Trophoblast cell (in vitro differentiated cells and primary cell): ENCODE results near the gene ATP2B3.

Experiments used
- DNase-seq, 2 donors: peaks; one replicate each; pipeline ENCODE4 v3.0.0-alpha.2; 2016
- H2AFZ ChIP-seq: 2 replicates; pipeline ENCODE4 v1.6.1; 2013; ENCODE audit warnings: low read length, moderate library complexity, mild to moderate bottlenecking; ENCODE audit not compliant: insufficient read depth, poor library complexity
- H2AK5ac ChIP-seq: 2 replicates; pipeline ENCODE4 v1.6.1; 2013; ENCODE audit warnings: mild to moderate bottlenecking, low read length
- H2BK120ac ChIP-seq: 2 replicates; pipeline ENCODE4 v1.6.1; 2013; ENCODE audit warnings: low read length, mild to moderate bottlenecking, moderate library complexity; ENCODE audit not compliant: insufficient read depth, poor library complexity
- H2BK12ac ChIP-seq: 2 replicates; pipeline ENCODE4 v1.6.1; 2013; ENCODE audit warnings: mild to moderate bottlenecking, low read length, moderate library complexity
- H2BK5ac ChIP-seq: 2 replicates; pipeline ENCODE4 v1.6.1; 2013; ENCODE audit warnings: low read length, low read depth, moderate library complexity, mild to moderate bottlenecking; ENCODE audit not compliant: poor library complexity
- H3K14ac ChIP-seq: 2 replicates; pipeline ENCODE4 v1.6.1; 2013; ENCODE audit warnings: mild to moderate bottlenecking, low read length
- H3K18ac ChIP-seq: 2 replicates; pipeline ENCODE4 v1.6.1; 2013; ENCODE audit warnings: mild to moderate bottlenecking, low read length
- H3K23ac ChIP-seq: 2 replicates; pipeline ENCODE4 v1.6.1; 2013; ENCODE audit warnings: low read length
- H3K27ac ChIP-seq: 2 replicates; pipeline ENCODE4 v1.5.1; 2013; ENCODE audit warnings: low read depth, mild to moderate bottlenecking, inconsistent platforms, low read length, moderate library complexity
- H3K27me3 ChIP-seq: 2 replicates; pipeline ENCODE4 v1.6.1; 2013; ENCODE audit warnings: inconsistent platforms, mild to moderate bottlenecking, low read length, moderate library complexity; ENCODE audit not compliant: insufficient read depth
- H3K36me3 ChIP-seq, 2 experiments: 1 replicate in 1 of 2; 2 replicates in 1 of 2; pipeline ENCODE4 v1.6.1; 2013; ENCODE audit warnings: low read length in 2 of 2, mild to moderate bottlenecking in 2 of 2, moderate library complexity in 1 of 2; ENCODE audit not compliant: insufficient read depth in 2 of 2, control insufficient read depth in 1 of 2
- H3K4ac ChIP-seq: 2 replicates; pipeline ENCODE4 v1.6.1; 2013; ENCODE audit warnings: low read depth, mild to moderate bottlenecking, low read length, moderate library complexity
- H3K4me1 ChIP-seq, 2 experiments: 1 replicate in 1 of 2; 2 replicates in 1 of 2; pipeline ENCODE4 v1.6.1; 2013; ENCODE audit warnings: low read length in 2 of 2, mild to moderate bottlenecking in 2 of 2, moderate library complexity in 1 of 2; ENCODE audit not compliant: insufficient read depth in 2 of 2, control insufficient read depth in 1 of 2
- H3K4me2 ChIP-seq: 2 replicates; pipeline ENCODE4 v1.6.1; 2013; ENCODE audit warnings: inconsistent platforms, mild to moderate bottlenecking, low read length, moderate library complexity
- H3K4me3 ChIP-seq: 2 replicates; pipeline ENCODE4 v1.5.1; 2013; ENCODE audit warnings: mild to moderate bottlenecking, low read depth, low read length, inconsistent platforms
- H3K79me1 ChIP-seq: one replicate; pipeline ENCODE4 v1.6.1; 2013; ENCODE audit warnings: low read length
- H3K79me2 ChIP-seq: 2 replicates; pipeline ENCODE4 v1.6.1; 2013; ENCODE audit warnings: low read length, mild to moderate bottlenecking; ENCODE audit not compliant: control insufficient read depth, insufficient read depth, poor library complexity
- H3K9ac ChIP-seq: 2 replicates; pipeline ENCODE4 v1.6.1; 2013; ENCODE audit warnings: mild to moderate bottlenecking, low read length
- H3K9me3 ChIP-seq: 2 replicates; pipeline ENCODE4 v1.6.1; 2013; ENCODE audit warnings: low read depth, mild to moderate bottlenecking, control low read depth, inconsistent platforms, low read length; ENCODE audit not compliant: insufficient read depth
- H4K12ac ChIP-seq: 2 replicates; pipeline ENCODE4 v1.6.1; 2013; ENCODE audit warnings: low read depth, mild to moderate bottlenecking, low read length, moderate library complexity
- H4K8ac ChIP-seq: 2 replicates; pipeline ENCODE4 v1.6.1; 2013; ENCODE audit warnings: low read depth, mild to moderate bottlenecking, low read length, moderate library complexity
- H4K91ac ChIP-seq: one replicate; pipeline ENCODE4 v1.6.1; 2013; ENCODE audit warnings: low read depth, mild to moderate bottlenecking, low read length, moderate library complexity
- WGBS: extraction: QIAGEN DNeasy Blood & Tissue Kit; methylation state at CpG from one replicate; pipeline ENCODE4 v1.1.7; 2013; ENCODE audit warnings: missing lambda C conversion rate; ENCODE audit not compliant: insufficient read length, insufficient coverage; ENCODE audit errors: extremely low coverage; 5-methylcytosine and 5-hydroxymethylcytosine counted together

The ATP2B3 gene

DNA sequence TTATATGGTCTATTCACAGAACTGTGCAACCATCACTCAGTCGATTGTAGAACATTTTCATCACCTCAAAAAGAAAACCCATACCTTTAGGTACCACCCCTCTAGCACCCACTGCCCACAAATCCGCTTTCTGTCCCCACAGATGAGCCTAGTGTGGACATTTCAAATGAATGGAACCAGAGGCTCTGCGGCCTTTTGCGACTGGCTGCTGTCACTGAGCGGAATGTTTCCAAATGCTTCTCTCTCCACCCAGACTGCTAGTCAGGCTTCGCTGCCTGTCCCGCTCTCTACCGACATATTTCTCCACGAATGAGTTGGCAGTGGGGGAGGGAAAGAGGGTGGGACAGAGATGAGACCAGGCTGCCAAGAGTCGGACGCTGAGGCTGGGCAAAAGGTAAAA is 24.4 kb upstream of the ATP2B3 start:
- no peak overlapping the region for H3K14ac ChIP-seq
- H2AFZ ChIP-seq: no peak overlapping the region
- no peak overlapping the region for H2AK5ac ChIP-seq
- no peak overlapping the region for H4K91ac ChIP-seq
- no peak overlapping the region for H3K4ac ChIP-seq
- peaks cover 5 to 8% of the 10 kb centered on the region in 2 experiments for H3K4me1 ChIP-seq
- H3K18ac ChIP-seq: no peak overlapping the region
- H3K9ac ChIP-seq: no peak overlapping the region
- no peak overlapping the region for H4K12ac ChIP-seq
- no peak overlapping the region for H4K8ac ChIP-seq
- H3K36me3 ChIP-seq: no peaks in the 10 kb centered on the region
- DNase-seq: peak in 1 of 2 donors; percentile 50
- no peak overlapping the region for H2BK120ac ChIP-seq
- H3K79me2 ChIP-seq: no peaks in the 10 kb centered on the region
- peaks cover 10% of the 10 kb centered on the region for H3K79me1 ChIP-seq
- H2BK5ac ChIP-seq: no peak overlapping the region
- H3K27me3 ChIP-seq: no peaks in the 10 kb centered on the region
- no peaks in the 10 kb centered on the region for H3K9me3 ChIP-seq
- no peak overlapping the region for H3K4me3 ChIP-seq
- no peak overlapping the region for H3K4me2 ChIP-seq
- WGBS: no CpG with 5 or more reads among the region's 11 CpGs
- H3K27ac ChIP-seq: no peak overlapping the region
- no peak overlapping the region for H2BK12ac ChIP-seq
- no peak overlapping the region for H3K23ac ChIP-seq

DNA sequence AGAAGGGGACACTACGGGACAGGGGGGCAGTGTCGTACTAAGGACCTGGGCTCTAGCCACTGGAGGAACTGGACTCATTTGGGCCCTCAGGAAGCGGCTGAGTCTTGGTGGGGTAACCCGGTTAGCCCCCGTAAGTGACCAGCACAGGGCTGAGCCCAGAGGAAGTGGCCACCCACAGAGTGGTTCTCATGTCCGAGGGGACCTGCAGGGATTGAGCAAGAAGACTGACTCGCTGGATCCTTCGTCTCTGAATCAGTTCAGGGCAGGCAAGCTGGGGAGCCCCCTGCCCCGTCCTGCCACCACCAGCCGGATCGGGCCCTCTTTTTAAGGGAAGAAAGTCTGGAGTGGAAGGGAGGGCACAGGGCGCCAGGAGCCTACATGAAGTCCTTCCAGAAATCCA is 23.4 kb upstream of the ATP2B3 start:
- Histone ChIP-seq H3K27me3 (no peaks in the 10 kb centered on the region), H2AFZ (no peak overlapping the region), H3K18ac (no peak overlapping the region), H3K79me2 (no peaks in the 10 kb centered on the region), H3K4ac (no peak overlapping the region), H3K9ac (no peak overlapping the region), H3K23ac (no peak overlapping the region), H3K27ac (no peak overlapping the region), H2BK12ac (no peak overlapping the region), H3K79me1 (peaks cover 3% of the 10 kb centered on the region), H4K12ac (no peak overlapping the region), H4K91ac (peak overlapping the region; percentile 4), H3K36me3 (no peaks in the 10 kb centered on the region), H2BK5ac (no peak overlapping the region), H3K9me3 (no peaks in the 10 kb centered on the region), H3K4me3 (no peak overlapping the region), H3K4me1 (no peaks in the 10 kb centered on the region), H3K4me2 (no peak overlapping the region), H4K8ac (peak overlapping the region; percentile 25), H2AK5ac (no peak overlapping the region), H3K14ac (no peak overlapping the region), H2BK120ac (no peak overlapping the region)
- no peak for DNase-seq
- no CpG with 5 or more reads among the region's 12 CpGs for WGBS

DNA sequence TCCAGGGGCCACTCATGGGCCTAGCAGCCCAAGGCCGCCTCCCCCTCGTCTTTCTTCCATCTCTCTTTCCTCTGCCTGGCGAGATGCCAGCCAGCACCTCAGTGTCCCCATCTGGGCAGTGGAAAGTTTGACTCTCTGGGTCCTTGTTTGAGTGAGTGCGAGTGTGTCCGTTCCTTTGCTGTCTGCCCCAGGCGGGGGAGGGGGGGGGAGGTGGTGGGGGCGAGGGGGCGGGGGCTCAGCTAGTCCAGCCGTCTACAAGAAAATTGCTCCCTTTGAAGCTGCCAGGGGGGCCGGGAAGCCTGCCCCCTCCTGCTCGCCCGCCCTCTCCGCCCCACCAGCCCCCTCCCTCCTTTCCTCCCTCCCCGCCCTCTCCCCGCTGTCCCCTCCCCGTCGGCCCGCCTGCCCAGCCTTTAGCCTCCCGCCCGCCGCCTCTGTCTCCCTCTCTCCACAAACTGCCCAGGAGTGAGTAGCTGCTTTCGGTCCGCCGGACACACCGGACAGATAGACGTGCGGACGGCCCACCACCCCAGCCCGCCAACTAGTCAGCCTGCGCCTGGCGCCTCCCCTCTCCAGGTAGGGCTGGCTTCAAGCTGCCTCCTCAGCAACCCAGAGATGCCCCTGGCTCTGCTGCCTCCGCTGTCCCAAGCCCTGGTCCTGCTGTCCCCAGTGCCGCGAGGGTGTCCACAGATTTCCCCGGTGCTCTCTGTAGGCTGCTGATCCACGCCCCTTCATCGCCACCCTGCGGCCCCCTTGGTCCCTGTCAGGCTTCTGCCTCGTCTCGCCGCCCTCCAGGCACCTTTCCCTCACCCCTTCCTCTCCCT is 22.7 kb upstream of the ATP2B3 start, which contains the start of gene BGN:
TSS of gene BGN (plus strand) at position 440 of the 821 bp plus-strand sequence. CDS start 9,652 bp downstream, outside the sequence.
- Histone ChIP-seq H3K9me3 (no peaks in the 10 kb centered on the region), H2BK120ac (peak within 1 kb of the TSS; percentile 18), H3K4me3 (no peak within 1 kb of the TSS), H4K8ac (peak within 1 kb of the TSS; percentile 25), H3K9ac (no peak within 1 kb of the TSS), H3K18ac (no peak within 1 kb of the TSS), H2BK12ac (no peak within 1 kb of the TSS), H3K79me1 (peaks cover 3% of the 10 kb centered on the region), H3K79me2 (no peaks in the 10 kb centered on the region), H3K4me2 (peak within 1 kb of the TSS; percentile 35), H2AFZ (peak within 1 kb of the TSS; percentile 33), H3K23ac (no peak within 1 kb of the TSS), H3K14ac (peak within 1 kb of the TSS; percentile 60), H3K27me3 (no peaks in the 10 kb centered on the region), H3K4ac (peak within 1 kb of the TSS; percentile 15), H2BK5ac (no peak within 1 kb of the TSS), H3K27ac (no peak within 1 kb of the TSS), H3K36me3 (no peaks in the 10 kb centered on the region), H3K4me1 (no peaks in the 10 kb centered on the region), H4K91ac (peak within 1 kb of the TSS; percentile 53), H2AK5ac (no peak within 1 kb of the TSS), H4K12ac (no peak within 1 kb of the TSS)
- no CpG with 5 or more reads among the region's 41 CpGs for WGBS
- peak; percentile 33 to 45 for DNase-seq

DNA sequence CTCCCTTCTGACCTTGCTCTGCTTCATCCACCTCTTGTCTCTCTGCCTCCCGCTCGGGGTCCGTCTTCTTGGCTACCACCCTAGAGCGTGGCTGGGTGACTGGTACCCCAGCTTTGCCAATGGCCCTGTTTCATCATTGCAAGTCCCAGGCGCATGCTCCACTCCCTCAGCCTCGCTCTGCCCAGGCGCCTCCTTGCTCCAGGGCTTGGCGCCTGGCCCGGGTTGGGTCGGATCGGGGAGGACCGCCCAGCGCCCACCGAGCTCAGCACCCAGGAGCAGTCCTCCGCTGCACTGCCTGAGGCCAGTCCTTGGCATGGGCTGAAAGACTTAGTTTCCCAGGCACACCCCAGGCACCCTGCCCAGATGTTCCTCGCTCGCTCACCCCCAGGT is 22.1 kb upstream of the ATP2B3 start:
- no peak overlapping the region for H3K9ac ChIP-seq

More for the DNA sequence above, 22.1 kb upstream of the ATP2B3 start:
- no peaks in the 10 kb centered on the region for H3K79me2 ChIP-seq
- H3K18ac ChIP-seq: no peak overlapping the region
- H2BK5ac ChIP-seq: no peak overlapping the region
- H3K14ac ChIP-seq: no peak overlapping the region
- no peaks in the 10 kb centered on the region for H3K27me3 ChIP-seq
- H3K27ac ChIP-seq: no peak overlapping the region
- no peak overlapping the region for H4K12ac ChIP-seq
- no peak overlapping the region for H2AFZ ChIP-seq
- no peak overlapping the region for H2BK120ac ChIP-seq
- H2BK12ac ChIP-seq: no peak overlapping the region
- H3K79me1 ChIP-seq: peaks cover 3% of the 10 kb centered on the region
- peak overlapping the region; percentile 35 for H3K4me2 ChIP-seq
- H3K4ac ChIP-seq: no peak overlapping the region
- H2AK5ac ChIP-seq: no peak overlapping the region
- no peaks in the 10 kb centered on the region for H3K36me3 ChIP-seq
- no CpG with 5 or more reads among the region's 17 CpGs for WGBS
- H3K23ac ChIP-seq: no peak overlapping the region
- no peaks in the 10 kb centered on the region for H3K4me1 ChIP-seq
- no peaks in the 10 kb centered on the region for H3K9me3 ChIP-seq
- DNase-seq: no peak
- peak overlapping the region; percentile 42 for H4K91ac ChIP-seq
- H4K8ac ChIP-seq: no peak overlapping the region
- H3K4me3 ChIP-seq: no peak overlapping the region
